Glutamatergic neuron (in vitro differentiated cells): ENCODE data around the gene SH3BP4. TPM values are rescaled to one million over a fixed set of nuclear protein-coding genes. Genes with fewer than 3 reads are reported as not detected.

ENCODE experiments used
- DNase-seq: peaks from one replicate; pipeline ENCODE4 v3.0.0; 2022
- H3K27ac Mint-ChIP-seq: one replicate; pipeline ENCODE4 v1.8.0; 2020; ENCODE audit warnings: mild to moderate bottlenecking, mixed read lengths, inconsistent platforms; ENCODE audit not compliant: unreplicated experiment
- H3K27me3 Mint-ChIP-seq: one replicate; pipeline ENCODE4 v1.8.0; 2020; ENCODE audit warnings: mild to moderate bottlenecking, moderate library complexity, mixed read lengths, inconsistent platforms; ENCODE audit not compliant: unreplicated experiment
- H3K36me3 Mint-ChIP-seq: one replicate; pipeline ENCODE4 v1.8.0; 2020; ENCODE audit warnings: mild to moderate bottlenecking, mixed read lengths, inconsistent platforms; ENCODE audit not compliant: unreplicated experiment
- H3K4me1 Mint-ChIP-seq: one replicate; pipeline ENCODE4 v1.8.0; 2020; ENCODE audit warnings: mild to moderate bottlenecking, low read depth, mixed read lengths, inconsistent platforms; ENCODE audit not compliant: unreplicated experiment
- H3K4me3 Mint-ChIP-seq: one replicate; pipeline ENCODE4 v1.8.0; 2020; ENCODE audit warnings: mild to moderate bottlenecking, mixed read lengths, inconsistent platforms; ENCODE audit not compliant: unreplicated experiment
- H3K9me3 Mint-ChIP-seq: one replicate; pipeline ENCODE4 v1.8.0; 2020; ENCODE audit warnings: mild to moderate bottlenecking, moderate library complexity, mixed read lengths, inconsistent platforms; ENCODE audit not compliant: unreplicated experiment
- CTCF ChIP-seq: fragments of 200-600 bp; sonication (generic); IDR thresholded peaks from one replicate; pipeline ENCODE4 v1.5.0; 2021; ENCODE audit not compliant: partially characterized antibody, unreplicated experiment
- total RNA-seq: library from RNA; stranded (reverse); fragmentation: NEBNext Ultra II Directional; extraction: Animal tissue kit (Norgen Biotek cat#: 25700); gene quantifications from one replicate; pipeline ENCODE4 v1.2.1, GENCODE V29; 2021; ENCODE audit not compliant: unreplicated experiment

The SH3BP4 gene
- total RNA-seq, 1 donor from 2014 or later: 59.3 TPM

GRCh38 chr2:234945339-234945873 lies 6.4 kb upstream of the SH3BP4 start:
- no peak overlapping the region for H3K4me3 Mint-ChIP-seq
- H3K9me3 Mint-ChIP-seq: peaks cover 7% of the 10 kb centered on the region
- peaks cover 11% of the 10 kb centered on the region for H3K36me3 Mint-ChIP-seq
- peaks cover 14% of the 10 kb centered on the region for H3K4me1 Mint-ChIP-seq
- no peak overlapping the region for H3K27ac Mint-ChIP-seq
- H3K27me3 Mint-ChIP-seq: peaks cover 5% of the 10 kb centered on the region
- DNase-seq: no peak
- TF ChIP-seq CTCF: no peak

DNA sequence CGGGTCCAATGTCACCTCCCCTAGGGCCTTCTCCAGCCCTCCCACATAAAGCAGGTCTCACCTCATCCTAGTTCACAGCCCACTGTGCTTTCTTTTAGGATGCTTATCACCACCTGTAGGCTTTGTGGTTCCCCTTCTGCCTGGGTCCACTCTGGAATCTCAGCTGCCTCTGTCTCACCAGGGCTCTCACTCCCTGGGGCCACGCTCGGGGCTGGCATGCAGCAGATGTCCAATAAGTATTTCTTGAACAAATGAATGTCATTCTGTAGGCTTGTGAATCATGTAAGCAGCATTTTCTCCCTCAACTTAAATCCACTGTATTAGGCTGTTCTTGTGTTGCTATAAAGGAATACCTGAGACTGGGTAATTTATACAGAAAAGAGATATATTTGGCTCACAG lies 4.3 kb upstream of the SH3BP4 start:
- Mint-ChIP-seq H3K4me1 (peaks cover 14% of the 10 kb centered on the region), H3K27me3 (peaks cover 8% of the 10 kb centered on the region), H3K36me3 (peaks cover 11% of the 10 kb centered on the region), H3K27ac (no peak overlapping the region), H3K9me3 (peaks cover 13% of the 10 kb centered on the region), H3K4me3 (no peak overlapping the region)
- TF ChIP-seq CTCF: no peak
- no peak for DNase-seq

GRCh38 chr2:234949762-234950434 lies 1.9 kb upstream of the SH3BP4 start:
- Mint-ChIP-seq H3K27ac (peak overlapping the region; percentile 21), H3K4me3 (peak overlapping the region; percentile 92)

DNA sequence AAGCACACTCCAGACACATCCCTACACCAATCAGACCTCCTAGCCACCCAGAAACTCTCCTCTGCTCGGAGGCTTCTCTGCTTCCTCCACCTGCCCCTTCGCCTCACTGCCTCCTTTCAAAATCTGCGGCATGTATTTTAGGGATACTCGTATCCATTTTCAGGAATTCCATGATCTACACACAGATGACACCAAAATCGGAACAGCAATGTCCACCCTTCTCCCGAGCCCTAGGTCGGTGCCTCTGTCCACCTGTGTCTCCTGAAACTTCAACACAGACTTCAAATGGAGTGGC lies 1.4 kb upstream of the SH3BP4 start:
- Mint-ChIP-seq H3K9me3 (peaks cover 16% of the 10 kb centered on the region), H3K27ac (peak overlapping the region; percentile 21), H3K4me3 (peak overlapping the region; percentile 92), H3K36me3 (no peaks in the 10 kb centered on the region), H3K27me3 (peaks cover 17% of the 10 kb centered on the region), H3K4me1 (peaks cover 36% of the 10 kb centered on the region)
- DNase-seq: no peak
- no peak for TF ChIP-seq CTCF

More at GRCh38 chr2:234949762-234950434, 1.9 kb upstream of the SH3BP4 start:
- no peak for TF ChIP-seq CTCF
- Mint-ChIP-seq H3K36me3 (no peaks in the 10 kb centered on the region), H3K27me3 (peaks cover 17% of the 10 kb centered on the region), H3K9me3 (peaks cover 17% of the 10 kb centered on the region), H3K4me1 (peaks cover 31% of the 10 kb centered on the region)
- DNase-seq: no peak
